ENCODE data around the gene PIGR. TPM values are rescaled to one million over a fixed set of nuclear protein-coding genes. Genes with fewer than 3 reads are reported as not detected.

Gene PIGR
- total and polyA plus RNA-seq, 9 of the 15 experiments (the other 6 are each of a cell fraction or from before 2014, with no cell fraction given), result 0.01 to 1.5 (median 0.03) TPM; not detected in 4

GRCh38 chr1:206886831-206887230, 59.4 kb downstream of the PIGR start:
- Histone ChIP-seq H3K9ac (ENCODE audit: insufficient read depth in 1 of 2, low read depth in 2 of 2, low read length in 2 of 2) (no peak overlapping the region), H3K9me3 (replicated peaks; ENCODE audit: control insufficient read depth, insufficient read depth, low read depth, low read length) (no peaks in the 10 kb centered on the region), H3K4me2 (ENCODE audit: insufficient read depth, low read length) (no peak overlapping the region), H3K27me3 (ENCODE audit: control insufficient read depth in 2 of 2, insufficient read depth in 2 of 2, low read length in 2 of 2) (peaks cover 31% of the 10 kb centered on the region in 2 experiments), H3K4me3 (no peak overlapping the region), H3K27ac (ENCODE audit: extremely low read depth, low read depth, low read length) (no peak overlapping the region), H3K79me2 (ENCODE audit: control insufficient read depth, insufficient read depth, low read length) (no peaks in the 10 kb centered on the region), H4K20me1 (replicated peaks; ENCODE audit: control insufficient read depth, insufficient read depth, low read length) (no peaks in the 10 kb centered on the region), H3K4me1 (replicated peaks in 1 of 2; ENCODE audit: control insufficient read depth in 2 of 2, insufficient read depth in 2 of 2, low read length in 2 of 2) (peaks cover 0 to 12% of the 10 kb centered on the region in 2 experiments; a peak in 4 of 5 replicates), H3K9me1 (ENCODE audit: control insufficient read depth, insufficient read depth, low read length) (no peaks in the 10 kb centered on the region), H3K36me3 (ENCODE audit: control insufficient read depth, insufficient read depth, low read length) (no peaks in the 10 kb centered on the region), H2AFZ (ENCODE audit: low read depth, low read length) (no peak overlapping the region)
- POLR2A ChIA-PET, result interaction anchor here (1.0 to 1.1 kb wide), 2 partner anchors 9 to 14 kb away, joined by 3 read pairs; no protein-coding TSS in a partner anchor
- CTCF ChIA-PET (ENCODE audit: low intra/inter-chr PET ratio), result no interaction called here
- WGBS (ENCODE audit: insufficient coverage, low coverage, missing lambda C conversion rate), result 0% methylated on average over 1 of the region's 1 CpG
- intact Hi-C loops (cut with micrococcal nuclease), result no loop called here
- TF ChIP-seq CCAR2 (IDR thresholded peaks at IDR 0.05; ENCODE audit: low read depth, low read length) (no peak), ZFX (CRISPR knock-in tag; IDR thresholded peaks at IDR 0.05) (no peak), ZNF75A (CRISPR knock-in tag; IDR thresholded peaks at IDR 0.05) (no peak), CBX8 (IDR thresholded peaks at IDR 0.05; ENCODE audit: borderline replicate concordance, extremely low read depth, low read depth, low read length, poor library complexity, severe bottlenecking) (no peak), FOSL1 (tag; conservative IDR thresholded peaks at IDR 0.05) (no peak), ZBTB34 (CRISPR knock-in tag; IDR thresholded peaks at IDR 0.05) (no peak), RFX5 (IDR thresholded peaks at IDR 0.05; ENCODE audit: low read depth, low read length) (no peak), MLLT1 (IDR thresholded peaks at IDR 0.05) (no peak), MAX (CRISPR knock-in tag; IDR thresholded peaks at IDR 0.05) (no peak), ZSCAN29 (IDR thresholded peaks at IDR 0.05) (no peak), XRCC5 (IDR thresholded peaks at IDR 0.05; ENCODE audit: low read depth, low read length) (no peak), MXI1 (IDR thresholded peaks at IDR 0.05; ENCODE audit: low read depth, low read length) (no peak), HNRNPH1 (optimal IDR thresholded peaks at IDR 0.05; ENCODE audit: low read depth, low read length) (no peak)
- FAIRE-seq, result no peak
- no peak for ATAC-seq
- no TSS peak for BruUV-seq (replicated peaks)
- DNase-seq (ENCODE audit: extremely low read depth in 1 of 4, low spot score in 3 of 4), result no peak
- in situ Hi-C loops (cut with MboI), result no loop called here
